WTC11 (cell line): ENCODE data around the gene CELF2. TPM values are rescaled to one million over a fixed set of nuclear protein-coding genes. Genes with fewer than 3 reads are reported as not detected.

ENCODE experiments used
- ATAC-seq: fragments of 200-7000 bp; cut with Tn5 transposase; 2 replicates; pipeline ENCODE4 v1.10.0; 2021; ENCODE audit warnings: mild to moderate bottlenecking, moderate library complexity
- CTCF ChIA-PET: fragments of 300-600 bp; sonication (Branson Sonifier 250); formaldehyde crosslinking; loops from one replicate; lab custom pipeline; 2021; ENCODE audit warnings: antibody characterized with exemption; lab: Charles Lee
- POLR2A ChIA-PET: fragments of 350-600 bp; sonication (Branson Sonifier 250); formaldehyde crosslinking; loops from one replicate; lab custom pipeline; 2021; ENCODE audit warnings: antibody characterized with exemption; lab: Charles Lee
- DNase-seq: peaks from one replicate; pipeline ENCODE4 v3.0.0; 2021; ENCODE audit warnings: low spot score
- H3K27ac Mint-ChIP-seq: 2 replicates; pipeline ENCODE4 v1.8.0; 2021; ENCODE audit warnings: mixed read lengths
- H3K27me3 Mint-ChIP-seq: 2 replicates; pipeline ENCODE4 v1.8.0; 2021; ENCODE audit warnings: low read depth, mild to moderate bottlenecking, moderate library complexity, mixed read lengths
- H3K36me3 Mint-ChIP-seq: 2 replicates; pipeline ENCODE4 v1.8.0; 2021; ENCODE audit warnings: mixed read lengths
- H3K4me1 Mint-ChIP-seq: 2 replicates; pipeline ENCODE4 v1.8.0; 2022; ENCODE audit warnings: mixed read lengths
- H3K4me3 Mint-ChIP-seq: 2 replicates; pipeline ENCODE4 v1.8.0; 2021; ENCODE audit warnings: mild to moderate bottlenecking, moderate library complexity, mixed read lengths
- H3K9me3 Mint-ChIP-seq: 2 replicates; pipeline ENCODE4 v1.8.0; 2021; ENCODE audit warnings: mixed read lengths
- ATF1 ChIP-seq: sonication (generic); formaldehyde crosslinking; IDR thresholded peaks from 2 replicates; pipeline ENCODE4 v1.8.1; 2023; ENCODE audit warnings: mild to moderate bottlenecking, moderate library complexity, missing genetic modification reagents
- CREB1 ChIP-seq: sonication (generic); formaldehyde crosslinking; IDR thresholded peaks from 2 replicates; pipeline ENCODE4 v1.8.0; 2023; ENCODE audit warnings: mild to moderate bottlenecking, missing genetic modification reagents
- CREM ChIP-seq: sonication (generic); formaldehyde crosslinking; IDR thresholded peaks from 2 replicates; pipeline ENCODE4 v1.8.1; 2022; ENCODE audit warnings: mild to moderate bottlenecking, missing genetic modification reagents, moderate library complexity
- CTCF ChIP-seq: fragments of 200-600 bp; IDR thresholded peaks from 2 replicates; pipeline ENCODE4 v1.8.0; 2022; ENCODE audit warnings: antibody characterized with exemption
- ELF4 ChIP-seq: sonication (generic); formaldehyde crosslinking; IDR thresholded peaks from 2 replicates; pipeline ENCODE4 v1.8.1; 2022; ENCODE audit warnings: low read depth, mild to moderate bottlenecking, moderate library complexity, missing genetic modification reagents
- EMX1 ChIP-seq: fragments of 250-450 bp; sonication (Bioruptor Pico); IDR thresholded peaks from 2 replicates; pipeline ENCODE4 v1.8.0; 2021; ENCODE audit warnings: mild to moderate bottlenecking
- GABPB1 ChIP-seq: sonication (generic); formaldehyde crosslinking; IDR thresholded peaks from 2 replicates; pipeline ENCODE4 v1.8.1; 2023; ENCODE audit warnings: mild to moderate bottlenecking, missing genetic modification reagents
- GRHL2 ChIP-seq: fragments of 250-450 bp; sonication (Bioruptor Pico); IDR thresholded peaks from 2 replicates; pipeline ENCODE4 v1.8.0; 2022; ENCODE audit warnings: mild to moderate bottlenecking, moderate library complexity; ENCODE audit not compliant: insufficient replicate concordance, severe bottlenecking
- GTF2I ChIP-seq: fragments of 250-450 bp; sonication (Bioruptor Pico); conservative IDR thresholded peaks from 2 replicates; pipeline ENCODE4 v1.4.0; 2021; ENCODE audit warnings: mild to moderate bottlenecking
- JUN ChIP-seq: sonication (generic); formaldehyde crosslinking; IDR thresholded peaks from 2 replicates; pipeline ENCODE4 v1.8.0; 2023; ENCODE audit warnings: mild to moderate bottlenecking, missing genetic modification reagents
- MLX ChIP-seq: sonication (generic); formaldehyde crosslinking; IDR thresholded peaks from 2 replicates; pipeline ENCODE4 v1.8.1; 2023; ENCODE audit warnings: mild to moderate bottlenecking, missing genetic modification reagents, moderate library complexity
- MXD4 ChIP-seq: fragments of 250-450 bp; sonication (Bioruptor Pico); IDR thresholded peaks from 2 replicates; pipeline ENCODE4 v1.8.0; 2021; ENCODE audit warnings: mild to moderate bottlenecking, moderate library complexity, borderline replicate concordance
- NFYB ChIP-seq: sonication (generic); formaldehyde crosslinking; conservative IDR thresholded peaks from 2 replicates; pipeline ENCODE4 v1.8.0; 2022; ENCODE audit warnings: low read depth, missing genetic modification reagents
- RORB ChIP-seq: fragments of 250-450 bp; sonication (Bioruptor Pico); IDR thresholded peaks from 2 replicates; pipeline ENCODE4 v1.9.0; 2021; ENCODE audit warnings: mild to moderate bottlenecking
- SMAD3 ChIP-seq: sonication (generic); formaldehyde crosslinking; IDR thresholded peaks from 2 replicates; pipeline ENCODE4 v1.8.0; 2022; ENCODE audit warnings: missing genetic modification reagents, mild to moderate bottlenecking, borderline replicate concordance
- SP1 ChIP-seq: sonication (generic); formaldehyde crosslinking; conservative IDR thresholded peaks from 2 replicates; pipeline ENCODE4 v1.8.1; 2022; ENCODE audit warnings: missing genetic modification reagents
- TP53 ChIP-seq: sonication (generic); formaldehyde crosslinking; IDR thresholded peaks from 2 replicates; pipeline ENCODE4 v1.8.1; 2023; ENCODE audit warnings: mild to moderate bottlenecking, missing genetic modification reagents
- ZNF121 ChIP-seq: sonication (generic); formaldehyde crosslinking; IDR thresholded peaks from 2 replicates; pipeline ENCODE4 v1.8.0; 2023; ENCODE audit warnings: missing genetic modification reagents
- ZNF138 ChIP-seq: sonication (generic); formaldehyde crosslinking; conservative IDR thresholded peaks from 2 replicates; pipeline ENCODE4 v1.8.1; 2022; ENCODE audit warnings: mild to moderate bottlenecking, moderate library complexity, missing genetic modification reagents
- ZNF232 ChIP-seq: sonication (generic); formaldehyde crosslinking; IDR thresholded peaks from 2 replicates; pipeline ENCODE4 v1.8.0; 2022; ENCODE audit warnings: mild to moderate bottlenecking, missing genetic modification reagents
- ZNF281 ChIP-seq: sonication (generic); formaldehyde crosslinking; IDR thresholded peaks from 2 replicates; pipeline ENCODE4 v1.8.0; 2023; ENCODE audit warnings: mild to moderate bottlenecking, missing genetic modification reagents
- ZNF396 ChIP-seq: fragments of 250-450 bp; sonication (Bioruptor Pico); IDR thresholded peaks from 2 replicates; pipeline ENCODE4 v1.8.0; 2021; ENCODE audit warnings: mild to moderate bottlenecking, moderate library complexity, borderline replicate concordance
- ZNF671 ChIP-seq: fragments of 250-450 bp; sonication (Bioruptor Pico); IDR thresholded peaks from 2 replicates; pipeline ENCODE4 v1.8.0; 2021; ENCODE audit warnings: mild to moderate bottlenecking
- total RNA-seq: library from RNA; stranded (reverse); gene quantifications from 3 replicates; pipeline ENCODE4 v1.2.3, GENCODE V29; 2021
- TF ChIP-seq, protein P1 (sequence below): sonication (generic); formaldehyde crosslinking; conservative IDR thresholded peaks from 2 replicates; pipeline ENCODE4 v1.8.1; 2023; ENCODE audit warnings: mild to moderate bottlenecking, low read depth, missing genetic modification reagents, moderate library complexity
- TF ChIP-seq, protein P2 (sequence below): sonication (generic); formaldehyde crosslinking; IDR thresholded peaks from 2 replicates; pipeline ENCODE4 v1.8.1; 2022; ENCODE audit warnings: missing genetic modification reagents, borderline replicate concordance
- TF ChIP-seq, protein P3 (sequence below): fragments of 250-450 bp; sonication (Bioruptor Pico); IDR thresholded peaks from 2 replicates; pipeline ENCODE4 v1.9.0; 2021; ENCODE audit warnings: moderate library complexity, mild to moderate bottlenecking, inconsistent platforms, borderline replicate concordance
- TF ChIP-seq, protein P4 (sequence below): fragments of 250-450 bp; sonication (Bioruptor Pico); IDR thresholded peaks from 2 replicates; pipeline ENCODE4 v2.1.2; 2022; ENCODE audit warnings: mild to moderate bottlenecking, moderate library complexity

The CELF2 gene
- total RNA-seq, 1 experiment from 2014 or later: 24.6 TPM

- peaks cover 16% of the 10 kb centered on the region for H3K36me3 Mint-ChIP-seq
- POLR2A ChIA-PET: no interaction called here
- peaks cover 40% of the 10 kb centered on the region for H3K4me1 Mint-ChIP-seq
- H3K4me3 Mint-ChIP-seq: no peak overlapping the region
- H3K27ac Mint-ChIP-seq: peak overlapping the region; percentile 99
- no peaks in the 10 kb centered on the region for H3K27me3 Mint-ChIP-seq
- TF ChIP-seq NFYB (CRISPR knock-in tag): no peak
- TF ChIP-seq ZNF121 (CRISPR knock-in tag): no peak
- TF ChIP-seq, protein P1, sequence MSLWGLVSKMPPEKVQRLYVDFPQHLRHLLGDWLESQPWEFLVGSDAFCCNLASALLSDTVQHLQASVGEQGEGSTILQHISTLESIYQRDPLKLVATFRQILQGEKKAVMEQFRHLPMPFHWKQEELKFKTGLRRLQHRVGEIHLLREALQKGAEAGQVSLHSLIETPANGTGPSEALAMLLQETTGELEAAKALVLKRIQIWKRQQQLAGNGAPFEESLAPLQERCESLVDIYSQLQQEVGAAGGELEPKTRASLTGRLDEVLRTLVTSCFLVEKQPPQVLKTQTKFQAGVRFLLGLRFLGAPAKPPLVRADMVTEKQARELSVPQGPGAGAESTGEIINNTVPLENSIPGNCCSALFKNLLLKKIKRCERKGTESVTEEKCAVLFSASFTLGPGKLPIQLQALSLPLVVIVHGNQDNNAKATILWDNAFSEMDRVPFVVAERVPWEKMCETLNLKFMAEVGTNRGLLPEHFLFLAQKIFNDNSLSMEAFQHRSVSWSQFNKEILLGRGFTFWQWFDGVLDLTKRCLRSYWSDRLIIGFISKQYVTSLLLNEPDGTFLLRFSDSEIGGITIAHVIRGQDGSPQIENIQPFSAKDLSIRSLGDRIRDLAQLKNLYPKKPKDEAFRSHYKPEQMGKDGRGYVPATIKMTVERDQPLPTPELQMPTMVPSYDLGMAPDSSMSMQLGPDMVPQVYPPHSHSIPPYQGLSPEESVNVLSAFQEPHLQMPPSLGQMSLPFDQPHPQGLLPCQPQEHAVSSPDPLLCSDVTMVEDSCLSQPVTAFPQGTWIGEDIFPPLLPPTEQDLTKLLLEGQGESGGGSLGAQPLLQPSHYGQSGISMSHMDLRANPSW (CRISPR knock-in tag): no peak
- TF ChIP-seq ZNF232 (CRISPR knock-in tag): no peak
- no peak for TF ChIP-seq EMX1 (CRISPR knock-in tag)
- no peak for TF ChIP-seq SP1 (CRISPR knock-in tag)
- no peak for TF ChIP-seq GABPB1 (CRISPR knock-in tag)
- TF ChIP-seq GRHL2 (CRISPR knock-in tag): no peak
- no peak for TF ChIP-seq ZNF396
- TF ChIP-seq CREM (CRISPR knock-in tag): no peak
- no peak for TF ChIP-seq CTCF
- TF ChIP-seq GTF2I (CRISPR knock-in tag): no peak
- TF ChIP-seq, protein P2, sequence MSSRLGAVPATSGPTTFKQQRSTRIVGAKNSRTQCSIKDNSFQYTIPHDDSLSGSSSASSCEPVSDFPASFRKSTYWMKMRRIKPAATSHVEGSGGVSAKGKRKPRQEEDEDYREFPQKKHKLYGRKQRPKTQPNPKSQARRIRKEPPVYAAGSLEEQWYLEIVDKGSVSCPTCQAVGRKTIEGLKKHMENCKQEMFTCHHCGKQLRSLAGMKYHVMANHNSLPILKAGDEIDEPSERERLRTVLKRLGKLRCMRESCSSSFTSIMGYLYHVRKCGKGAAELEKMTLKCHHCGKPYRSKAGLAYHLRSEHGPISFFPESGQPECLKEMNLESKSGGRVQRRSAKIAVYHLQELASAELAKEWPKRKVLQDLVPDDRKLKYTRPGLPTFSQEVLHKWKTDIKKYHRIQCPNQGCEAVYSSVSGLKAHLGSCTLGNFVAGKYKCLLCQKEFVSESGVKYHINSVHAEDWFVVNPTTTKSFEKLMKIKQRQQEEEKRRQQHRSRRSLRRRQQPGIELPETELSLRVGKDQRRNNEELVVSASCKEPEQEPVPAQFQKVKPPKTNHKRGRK: no peak
- no peak for TF ChIP-seq TP53 (CRISPR knock-in tag)
- no peak for TF ChIP-seq CREB1 (CRISPR knock-in tag)
- TF ChIP-seq RORB (CRISPR knock-in tag): no peak
- TF ChIP-seq, protein P3, sequence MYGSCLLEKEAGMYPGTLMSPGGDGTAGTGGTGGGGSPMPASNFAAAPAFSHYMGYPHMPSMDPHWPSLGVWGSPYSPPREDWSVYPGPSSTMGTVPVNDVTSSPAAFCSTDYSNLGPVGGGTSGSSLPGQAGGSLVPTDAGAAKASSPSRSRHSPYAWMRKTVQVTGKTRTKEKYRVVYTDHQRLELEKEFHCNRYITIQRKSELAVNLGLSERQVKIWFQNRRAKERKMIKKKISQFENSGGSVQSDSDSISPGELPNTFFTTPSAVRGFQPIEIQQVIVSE (CRISPR knock-in tag): no peak
- no peak for TF ChIP-seq ELF4 (CRISPR knock-in tag)
- no peak for ATAC-seq
- CTCF ChIA-PET: no interaction called here
- H3K9me3 Mint-ChIP-seq: peaks cover 7% of the 10 kb centered on the region
- DNase-seq: no peak
Observed at GRCh38 chr10:11197878-11198277, 180.2 kb downstream of the CELF2 start.

- Mint-ChIP-seq H3K27ac (no peak overlapping the region), H3K36me3 (peaks cover 10% of the 10 kb centered on the region), H3K4me1 (peaks cover 50% of the 10 kb centered on the region), H3K9me3 (peaks cover 7% of the 10 kb centered on the region), H3K27me3 (no peaks in the 10 kb centered on the region), H3K4me3 (no peak overlapping the region)
- no peak for ATAC-seq
- ChIA-PET CTCF (interaction anchor here (0.6 to 0.9 kb wide), 2 partner anchors 68 to 165 kb away, joined by 3 read pairs; no protein-coding TSS in a partner anchor), POLR2A (no interaction called here)
- DNase-seq: no peak
- TF ChIP-seq ZNF281 (no peak), SMAD3 (no peak), MXD4 (CRISPR knock-in tag) (no peak), ZNF671 (CRISPR knock-in tag) (no peak), ZNF138 (CRISPR knock-in tag) (no peak), MLX (CRISPR knock-in tag) (no peak), JUN (no peak), ATF1 (CRISPR knock-in tag) (no peak), GTF2I (CRISPR knock-in tag) (no peak)
- TF ChIP-seq, protein P4, sequence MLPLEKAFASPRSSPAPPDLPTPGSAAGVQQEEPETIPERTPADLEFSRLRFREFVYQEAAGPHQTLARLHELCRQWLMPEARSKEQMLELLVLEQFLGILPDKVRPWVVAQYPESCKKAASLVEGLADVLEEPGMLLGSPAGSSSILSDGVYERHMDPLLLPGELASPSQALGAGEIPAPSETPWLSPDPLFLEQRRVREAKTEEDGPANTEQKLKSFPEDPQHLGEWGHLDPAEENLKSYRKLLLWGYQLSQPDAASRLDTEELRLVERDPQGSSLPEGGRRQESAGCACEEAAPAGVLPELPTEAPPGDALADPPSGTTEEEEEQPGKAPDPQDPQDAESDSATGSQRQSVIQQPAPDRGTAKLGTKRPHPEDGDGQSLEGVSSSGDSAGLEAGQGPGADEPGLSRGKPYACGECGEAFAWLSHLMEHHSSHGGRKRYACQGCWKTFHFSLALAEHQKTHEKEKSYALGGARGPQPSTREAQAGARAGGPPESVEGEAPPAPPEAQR (CRISPR knock-in tag): no peak
Observed at GRCh38 chr10:11201911-11202310, 184.2 kb downstream of the CELF2 start.
